GM19468 (cell line): Measurements from ENCODE around the gene MLN.

ENCODE experiments used
- ATAC-seq: cut with Tn5 transposase; IDR thresholded peaks from one replicate; pipeline ENCODE4 v1.9.1; 2021; ENCODE audit warnings: mild to moderate bottlenecking, moderate library complexity, moderate number of reproducible peaks; ENCODE audit not compliant: unreplicated experiment; ENCODE audit errors: extremely low read depth

The MLN gene

DNA sequence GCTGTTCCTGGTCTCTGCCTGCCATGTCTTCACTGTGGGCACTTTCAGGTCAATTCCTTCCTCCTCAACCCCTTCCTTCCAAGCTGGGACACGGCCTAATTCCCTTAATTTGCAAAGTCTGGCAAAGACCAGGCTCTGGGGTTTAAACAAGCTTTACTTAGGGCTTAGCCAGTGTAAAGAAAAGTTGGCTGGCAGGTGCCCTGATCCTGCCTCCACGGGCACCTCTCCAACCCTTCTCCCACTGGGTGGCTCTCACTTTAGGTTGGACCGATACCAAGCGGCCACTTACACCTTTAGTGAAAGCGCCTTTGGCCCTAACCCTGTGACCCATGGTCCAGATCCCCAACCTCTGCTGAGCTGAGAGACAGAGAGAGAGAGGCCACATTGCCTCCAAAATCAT, 13.7 kb upstream of the MLN start:
- ATAC-seq = no peak

DNA sequence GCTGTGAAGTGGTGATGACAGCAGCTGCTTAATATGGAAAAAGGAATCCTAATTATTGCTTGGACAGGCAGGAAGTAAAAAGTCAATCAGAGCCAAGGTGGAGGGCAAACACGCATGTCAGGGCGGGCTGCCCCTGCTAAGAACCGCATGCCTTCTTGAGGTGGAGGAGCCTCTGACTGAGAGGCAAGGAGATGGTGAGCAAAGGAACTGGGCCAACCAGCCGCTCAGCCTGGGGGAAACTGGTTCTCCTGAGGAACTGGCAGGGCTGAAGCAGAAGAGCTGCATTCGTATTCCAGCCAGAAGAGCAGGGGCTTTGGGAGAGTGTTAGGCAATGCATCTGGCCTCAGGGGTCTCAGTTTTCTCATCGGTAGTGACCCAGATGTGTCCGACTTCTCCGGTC, 13.1 kb upstream of the MLN start:
- ATAC-seq = no peak

GRCh38 chr6:33815854-33816253, 12.1 kb upstream of the MLN start:
- ATAC-seq = no peak

- no peak for ATAC-seq
Measured at GRCh38 chr6:33813990-33814985, 10.5 kb upstream of the MLN start.

DNA sequence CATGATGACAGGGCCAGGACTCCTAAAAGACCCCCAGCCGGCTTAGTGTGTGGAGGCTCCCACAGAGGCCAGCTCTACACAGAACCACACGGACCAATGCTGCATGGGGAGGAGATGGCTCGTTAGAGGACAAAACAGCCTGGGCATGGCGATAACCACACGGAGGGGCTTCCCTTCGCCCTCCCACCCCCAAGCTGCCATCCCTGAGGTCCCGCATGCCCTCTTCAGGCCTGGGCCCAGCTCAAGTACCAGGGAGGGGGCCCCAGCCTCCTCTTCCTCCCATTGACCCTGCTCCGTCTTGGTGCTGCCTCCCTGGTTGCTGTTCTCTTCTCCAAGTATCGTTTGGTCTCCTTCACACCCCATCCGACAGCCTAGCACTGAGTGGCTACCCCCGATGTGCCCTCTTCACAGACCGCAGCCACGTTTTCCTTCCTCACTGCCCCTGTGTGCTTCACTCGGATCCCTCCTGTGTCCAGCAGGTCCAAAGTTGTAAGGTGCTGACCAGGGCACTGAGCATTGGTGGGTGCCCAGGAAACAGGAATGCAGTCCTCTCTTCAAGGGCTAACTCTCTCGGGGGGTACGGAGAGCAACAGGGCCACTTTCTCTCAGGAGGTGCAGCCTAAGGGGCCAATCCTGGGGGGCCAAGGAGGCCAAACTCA, 9.6 kb upstream of the MLN start:
- no peak for ATAC-seq

DNA sequence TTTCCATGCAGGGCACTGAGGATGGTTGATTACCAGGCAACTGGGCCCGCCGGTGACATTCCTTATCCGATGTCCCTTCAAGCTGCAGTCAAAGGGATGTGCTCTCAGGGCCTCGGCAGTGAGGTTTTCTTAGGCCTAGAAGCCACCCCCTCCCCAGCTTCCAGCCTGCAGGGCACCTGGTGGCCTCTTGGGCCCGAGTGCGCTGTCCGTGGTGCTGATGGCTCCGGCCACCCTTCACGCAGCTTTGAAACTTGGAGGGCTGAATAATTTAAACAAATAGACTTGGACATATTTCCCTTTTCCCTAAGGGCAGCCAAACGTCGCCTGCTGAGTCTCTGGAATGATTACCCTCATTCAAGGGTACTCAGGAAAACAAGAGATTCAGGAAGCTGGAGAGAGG, 8.9 kb upstream of the MLN start:
- no peak for ATAC-seq

- ATAC-seq = no peak
Measured at GRCh38 chr6:33809594-33809993, 5.8 kb upstream of the MLN start.

GRCh38 chr6:33808641-33809180, 4.9 kb upstream of the MLN start:
- no peak for ATAC-seq

DNA sequence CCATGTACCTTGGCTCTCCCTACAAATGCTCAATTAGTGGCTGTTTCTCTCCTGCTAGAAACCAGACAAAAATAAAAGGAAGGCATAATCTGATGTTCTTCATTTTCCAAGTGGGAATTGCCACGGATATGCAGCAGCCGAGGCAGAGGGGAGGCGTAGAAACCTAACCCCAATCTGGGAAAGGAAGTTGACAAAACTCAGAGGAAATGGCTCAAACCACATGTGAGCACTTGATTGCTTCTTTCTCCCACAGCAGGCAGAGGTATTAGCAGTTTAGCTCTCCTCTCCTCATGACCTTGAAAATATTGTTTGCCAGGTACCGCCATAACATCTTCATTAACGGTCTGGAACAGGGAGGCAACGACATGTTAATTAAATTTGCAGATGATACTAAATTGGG, 3.8 kb upstream of the MLN start:
- ATAC-seq = no peak

DNA sequence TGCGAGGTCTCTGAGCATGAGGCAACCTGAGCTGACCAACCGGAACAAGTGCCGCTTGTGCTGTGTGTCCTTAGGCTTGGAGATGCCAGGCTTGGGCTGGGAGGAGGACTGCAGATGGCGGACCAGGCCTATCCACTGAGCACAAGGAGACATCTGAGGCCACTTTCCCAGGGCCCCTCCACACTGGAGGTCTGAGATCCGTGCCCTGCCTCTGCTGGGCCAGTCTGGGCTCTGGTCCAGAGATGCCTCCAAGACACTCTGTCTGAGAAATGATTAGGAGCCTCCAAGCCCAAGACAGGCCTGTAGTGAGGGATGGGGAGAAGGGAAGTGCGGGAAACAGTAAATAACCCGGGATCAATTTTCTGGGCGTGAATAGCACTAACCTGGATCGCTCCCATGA, 3.0 kb upstream of the MLN start:
- ATAC-seq = no peak

- no peak for ATAC-seq
Measured at GRCh38 chr6:33802186-33802958, 1.4 kb downstream of the MLN start.

GRCh38 chr6:33801611-33802010, 2.2 kb downstream of the MLN start:
- ATAC-seq = no peak

GRCh38 chr6:33800248-33800969, 3.4 kb downstream of the MLN start:
- ATAC-seq = no peak

DNA sequence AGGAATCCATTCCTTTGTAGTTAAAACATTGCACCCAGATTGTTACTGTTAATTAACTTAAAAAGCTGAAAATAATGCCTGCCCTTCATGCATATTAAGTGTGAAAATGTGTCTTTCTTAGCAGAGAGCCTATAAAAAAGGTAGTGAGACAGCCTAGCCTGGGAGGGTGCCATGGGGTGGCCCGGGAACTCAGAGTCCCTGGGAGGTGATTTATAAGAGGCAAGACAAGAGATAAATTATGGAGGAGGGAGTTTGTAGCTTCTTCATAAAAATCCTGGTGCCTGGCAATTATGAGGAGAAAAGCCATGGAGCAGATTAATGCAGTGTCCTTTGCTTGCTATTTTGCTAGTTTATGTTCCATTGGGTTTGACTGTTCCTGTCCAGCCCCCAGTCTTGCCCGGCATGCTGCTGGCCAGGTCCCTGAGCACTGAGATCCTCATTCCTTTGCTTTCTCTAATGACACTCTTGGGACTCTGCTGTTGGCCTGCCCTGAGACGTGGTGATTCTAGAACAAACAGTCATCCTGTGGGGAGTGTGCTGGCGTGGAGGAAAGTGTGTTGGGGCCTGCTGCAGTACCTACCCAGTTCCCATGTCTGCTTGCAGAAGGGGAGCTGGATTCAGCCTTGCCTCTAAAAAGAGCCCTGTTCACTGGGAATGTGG, 4.2 kb downstream of the MLN start:
- no peak for ATAC-seq

DNA sequence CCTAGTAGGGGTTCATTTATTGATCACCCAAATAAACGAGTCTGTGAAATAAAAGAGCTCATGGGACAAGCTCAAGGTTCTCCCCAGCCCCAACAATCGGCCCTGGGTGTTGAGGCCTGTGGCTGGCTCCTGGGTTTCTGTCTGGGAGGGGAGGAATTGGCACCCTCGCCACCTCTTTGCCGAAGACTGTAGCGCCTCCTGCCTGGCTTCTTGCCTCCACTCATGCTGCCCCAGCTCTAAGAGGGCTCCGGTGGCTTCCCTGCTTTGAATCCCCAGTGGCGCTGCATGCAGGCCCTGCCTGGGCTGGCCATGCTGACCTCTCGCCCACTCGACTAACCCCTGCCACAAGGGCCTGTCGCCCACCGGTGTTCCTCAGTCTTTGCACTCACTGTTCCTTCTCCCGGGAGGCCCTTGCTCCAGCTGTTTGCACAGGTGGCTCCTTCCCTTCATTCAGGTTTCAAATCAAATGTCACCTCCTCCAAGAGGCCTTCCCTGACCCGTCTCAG, 5.4 kb downstream of the MLN start:
- no peak for ATAC-seq

DNA sequence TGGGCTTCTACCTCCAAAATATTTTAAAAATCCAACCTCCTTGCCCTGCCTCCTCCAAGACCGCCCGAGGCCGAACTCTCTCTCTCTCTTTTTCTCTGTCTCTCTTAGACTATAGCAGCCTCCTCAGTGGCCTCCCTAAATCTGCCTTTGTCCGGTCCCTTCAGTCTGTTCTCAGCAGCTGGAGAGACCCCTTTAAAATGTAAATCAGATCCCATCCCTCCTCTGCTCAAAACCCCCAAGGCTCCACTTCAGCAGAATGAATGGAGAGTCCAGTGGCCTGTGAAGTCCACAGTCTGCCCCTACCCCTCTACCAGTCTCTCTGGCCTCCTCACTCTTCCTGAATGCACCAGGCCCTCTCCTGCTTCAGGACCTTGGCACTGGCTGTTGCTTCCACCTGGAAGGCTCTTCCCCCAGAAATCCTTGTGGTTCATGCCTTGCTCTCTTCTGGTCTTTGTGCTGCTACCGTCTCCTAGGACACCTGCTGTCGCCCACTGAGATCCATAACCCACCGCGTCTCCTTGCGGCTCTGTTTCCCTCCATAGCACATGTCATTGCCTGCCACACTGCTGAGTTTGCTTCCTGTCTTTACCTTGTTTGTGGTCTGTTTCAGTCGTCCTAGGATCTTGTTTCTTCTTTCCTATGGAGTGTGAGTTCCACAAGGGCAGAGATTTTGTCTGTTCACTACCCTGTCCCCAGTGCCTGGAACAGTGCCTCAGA, 6.0 kb downstream of the MLN start:
- ATAC-seq = no peak

DNA sequence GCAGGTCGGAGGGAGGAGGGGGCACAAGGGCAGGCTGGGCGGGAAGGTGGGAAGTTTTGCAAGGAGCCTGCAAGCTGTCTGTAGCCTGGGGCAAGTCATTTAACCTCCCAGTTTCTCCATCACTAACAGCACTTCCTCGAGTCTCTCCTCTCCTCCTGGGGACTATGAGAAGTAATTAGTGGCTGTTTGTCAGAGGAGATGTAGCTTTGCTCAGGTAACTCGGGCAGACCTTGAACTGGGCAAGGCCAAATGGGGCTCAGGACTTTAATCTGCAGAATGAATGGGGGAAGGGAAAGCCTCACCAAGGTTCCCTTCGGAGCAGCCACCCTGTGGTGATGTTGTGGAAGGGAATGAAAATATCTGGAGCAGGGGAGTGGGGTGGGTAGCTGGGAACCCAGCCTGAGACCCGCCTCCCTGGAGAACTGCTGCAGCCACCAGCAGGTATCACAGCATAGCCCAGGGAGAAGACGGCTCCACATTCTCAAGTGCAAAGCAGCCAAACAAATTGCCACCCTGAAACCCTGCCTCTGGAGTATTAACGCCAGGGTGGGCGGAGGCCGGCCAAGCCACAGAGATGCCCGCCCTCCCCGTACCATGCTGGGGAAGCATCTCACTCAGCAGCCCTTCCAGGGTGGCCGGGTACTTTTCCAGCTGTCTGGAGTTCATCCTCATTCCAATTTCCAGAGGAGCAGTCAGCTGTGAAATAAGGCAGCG, 8.7 kb downstream of the MLN start:
- ATAC-seq = no peak

DNA sequence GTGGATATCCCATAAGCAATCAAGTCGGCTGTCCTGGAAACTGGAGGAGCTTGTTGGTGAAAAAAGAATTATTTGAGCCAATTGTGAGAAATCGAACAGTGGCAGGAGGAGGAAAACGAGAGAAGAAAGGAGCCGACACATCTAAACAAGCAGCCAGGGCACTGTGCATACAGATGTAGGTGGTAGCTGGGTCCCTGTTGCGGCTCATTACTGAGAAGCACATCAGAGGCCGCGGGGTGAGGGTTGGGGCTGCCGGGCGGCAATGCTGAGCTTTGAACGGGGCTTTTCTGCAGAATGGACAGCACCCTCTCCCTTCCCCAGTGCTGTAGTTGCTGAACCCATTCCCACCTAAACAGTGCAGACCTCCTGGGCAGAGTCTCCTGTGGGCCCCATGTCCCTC, 10.8 kb downstream of the MLN start:
- ATAC-seq = no peak
